PC-3 (cell line): Measurements from ENCODE around the gene ANKRD40CL.

Experiments used
- EZH2 ChIP-seq: fragments of 300-600 bp; sonication (generic); IDR thresholded peaks from one replicate; pipeline ENCODE4 v1.6.1; 2017; ENCODE audit warnings: antibody characterized with exemption, mild to moderate bottlenecking, low read length; ENCODE audit not compliant: unreplicated experiment
- EZH2phosphoT487 ChIP-seq: fragments of 300-600 bp; sonication (generic); IDR thresholded peaks from 2 replicates; pipeline ENCODE4 v1.6.1; 2018; ENCODE audit warnings: mild to moderate bottlenecking, antibody characterized with exemption, low read length, borderline replicate concordance
- TF ChIP-seq, protein P1 (sequence below): fragments of 300-600 bp; sonication (generic); conservative IDR thresholded peaks from 2 replicates; pipeline ENCODE4 v1.5.1; 2017; ENCODE audit warnings: antibody characterized with exemption, low read depth, mild to moderate bottlenecking, low read length

GRCh38 chr17:50728112-50728429, 39.2 kb downstream of the ANKRD40CL start:
- TF ChIP-seq, protein P1, sequence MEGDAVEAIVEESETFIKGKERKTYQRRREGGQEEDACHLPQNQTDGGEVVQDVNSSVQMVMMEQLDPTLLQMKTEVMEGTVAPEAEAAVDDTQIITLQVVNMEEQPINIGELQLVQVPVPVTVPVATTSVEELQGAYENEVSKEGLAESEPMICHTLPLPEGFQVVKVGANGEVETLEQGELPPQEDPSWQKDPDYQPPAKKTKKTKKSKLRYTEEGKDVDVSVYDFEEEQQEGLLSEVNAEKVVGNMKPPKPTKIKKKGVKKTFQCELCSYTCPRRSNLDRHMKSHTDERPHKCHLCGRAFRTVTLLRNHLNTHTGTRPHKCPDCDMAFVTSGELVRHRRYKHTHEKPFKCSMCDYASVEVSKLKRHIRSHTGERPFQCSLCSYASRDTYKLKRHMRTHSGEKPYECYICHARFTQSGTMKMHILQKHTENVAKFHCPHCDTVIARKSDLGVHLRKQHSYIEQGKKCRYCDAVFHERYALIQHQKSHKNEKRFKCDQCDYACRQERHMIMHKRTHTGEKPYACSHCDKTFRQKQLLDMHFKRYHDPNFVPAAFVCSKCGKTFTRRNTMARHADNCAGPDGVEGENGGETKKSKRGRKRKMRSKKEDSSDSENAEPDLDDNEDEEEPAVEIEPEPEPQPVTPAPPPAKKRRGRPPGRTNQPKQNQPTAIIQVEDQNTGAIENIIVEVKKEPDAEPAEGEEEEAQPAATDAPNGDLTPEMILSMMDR: no peak
- TF ChIP-seq EZH2phosphoT487: no peak
- TF ChIP-seq EZH2: no peak
